GM12878 (cell line): ENCODE results near the gene ABHD6. TPM values are rescaled to one million over a fixed set of nuclear protein-coding genes. Genes with fewer than 3 reads are reported as not detected.

Experiments used
- E2F8 ChIP-seq: fragments of 450-650 bp; IDR thresholded peaks from 2 replicates; pipeline ENCODE4 v1.6.1; 2018; ENCODE audit warnings: mild to moderate bottlenecking, low read depth, moderate library complexity; ENCODE audit not compliant: partially characterized antibody
- KDM1A ChIP-seq: fragments of 200-600 bp; sonication (generic); IDR thresholded peaks from 2 replicates; pipeline ENCODE4 v1.6.1; 2016; ENCODE audit warnings: borderline replicate concordance
- ZBTB33 ChIP-seq: fragments of 450-650 bp; IDR thresholded peaks from 2 replicates; pipeline ENCODE4 v1.6.1; 2017; ENCODE audit warnings: mild to moderate bottlenecking
- ZNF274 ChIP-seq: IDR thresholded peaks from one replicate; pipeline ENCODE4 v1.8.0; 2011; ENCODE audit not compliant: insufficient read length, insufficient read depth
- polyA plus RNA-seq, 11 experiments: library from polyadenylated mRNA; depleted of rRNA in 4 of 11; unstranded in 6 of 11; stranded (reverse) in 5 of 11; fragments of >200 nt; fragmentation: Nextera tagmentation in 4 of 11; fragmentation: Illumina TruSeq in 1 of 11; extraction: Ambion mirVana in 4 of 11; extraction: Trizol in 1 of 11; gene quantifications; 1 replicate in 1 of 11; 2 replicates in 10 of 11; pipeline versions ENCODE4 v1.2.1 to v1.2.3, GENCODE V29; 2011 to 2016; ENCODE audit warnings: inconsistent platforms in 2 of 11, missing spikeins in 2 of 11, low read depth in 1 of 11
- total RNA-seq, 4 experiments: library from RNA; depleted of rRNA in 3 of 4; stranded (reverse); fragments of >200 nt in 3 of 4; fragmentation: Illumina TruSeq in 1 of 4; extraction: Trizol in 1 of 4; gene quantifications; 2 replicates each; pipeline versions ENCODE4 v1.2.1 to v1.2.3, GENCODE V29; 2013 to 2021

The ABHD6 gene
- total and polyA plus RNA-seq, 10 of the 15 experiments (the other 5 are each of a cell fraction or from before 2014, with no cell fraction given) = 1.4 to 33.2 (median 3.2) TPM

- TF ChIP-seq ZBTB33 (no peak), E2F8 (peak; percentile 91), KDM1A (no peak), ZNF274 (no peak)
Measured at GRCh38 chr3:58305882-58306711, 68.5 kb downstream of the ABHD6 start, which contains the start of the genes HTD2 and RPP14 (continued).
